GM21367 (cell line): ENCODE results near the gene TBC1D17.

Source experiments
- ATAC-seq: cut with Tn5 transposase; IDR thresholded peaks from one replicate; pipeline ENCODE4 v1.9.1; 2021; ENCODE audit not compliant: unreplicated experiment

TBC1D17 gene

GRCh38 chr19:49860336-49861102 lies 17.0 kb upstream of the TBC1D17 start:
- ATAC-seq = no peak

GRCh38 chr19:49861107-49861506 lies 16.4 kb upstream of the TBC1D17 start:
- ATAC-seq = no peak

GRCh38 chr19:49861541-49862378 lies 15.7 kb upstream of the TBC1D17 start:
- ATAC-seq = no peak

- ATAC-seq = no peak
These were observed 14.9 kb upstream of the TBC1D17 start for GRCh38 chr19:49862391-49863253.

GRCh38 chr19:49863254-49863934 lies 14.1 kb upstream of the TBC1D17 start:
- no peak for ATAC-seq

GRCh38 chr19:49863935-49864320 lies 13.6 kb upstream of the TBC1D17 start:
- ATAC-seq = no peak

GRCh38 chr19:49864890-49865289 lies 12.6 kb upstream of the TBC1D17 start:
- no peak for ATAC-seq

- ATAC-seq = peak; percentile 25
These were observed 10.3 kb upstream of the TBC1D17 start, which contains the start of gene PNKP for GRCh38 chr19:49866933-49867782. TSS of gene PNKP (minus strand) at chr19:49867576. CDS start at chr19:49867204, 372 bp downstream.

- ATAC-seq = no peak
These were observed 8.5 kb upstream of the TBC1D17 start for GRCh38 chr19:49869009-49869483.

GRCh38 chr19:49869484-49870308 lies 7.8 kb upstream of the TBC1D17 start:
- peak; percentile 55 for ATAC-seq

GRCh38 chr19:49870309-49870901 lies 7.1 kb upstream of the TBC1D17 start:
- no peak for ATAC-seq

- no peak for ATAC-seq
These were observed 6.0 kb upstream of the TBC1D17 start for GRCh38 chr19:49871349-49871985.

GRCh38 chr19:49872245-49873128 lies 5.0 kb upstream of the TBC1D17 start:
- ATAC-seq = no peak

GRCh38 chr19:49873129-49873521 lies 4.4 kb upstream of the TBC1D17 start:
- ATAC-seq = no peak

- no peak for ATAC-seq
These were observed 3.7 kb upstream of the TBC1D17 start for GRCh38 chr19:49873834-49874233.

- ATAC-seq = no peak
These were observed 2.9 kb upstream of the TBC1D17 start for GRCh38 chr19:49874503-49875157.
